Fibroblast of skin of abdomen (primary cell): Measurements from ENCODE around the gene PPIL4.

Source experiments
- DNase-seq: peaks from one replicate; pipeline ENCODE4 v3.0.0-alpha.2; 2013

The PPIL4 gene

GRCh38 chr6:149457316-149457884 lies 88.4 kb downstream of the PPIL4 start:
- DNase-seq = no peak

- DNase-seq = no peak
Observed at GRCh38 chr6:149456311-149457021, 89.4 kb downstream of the PPIL4 start.

DNA sequence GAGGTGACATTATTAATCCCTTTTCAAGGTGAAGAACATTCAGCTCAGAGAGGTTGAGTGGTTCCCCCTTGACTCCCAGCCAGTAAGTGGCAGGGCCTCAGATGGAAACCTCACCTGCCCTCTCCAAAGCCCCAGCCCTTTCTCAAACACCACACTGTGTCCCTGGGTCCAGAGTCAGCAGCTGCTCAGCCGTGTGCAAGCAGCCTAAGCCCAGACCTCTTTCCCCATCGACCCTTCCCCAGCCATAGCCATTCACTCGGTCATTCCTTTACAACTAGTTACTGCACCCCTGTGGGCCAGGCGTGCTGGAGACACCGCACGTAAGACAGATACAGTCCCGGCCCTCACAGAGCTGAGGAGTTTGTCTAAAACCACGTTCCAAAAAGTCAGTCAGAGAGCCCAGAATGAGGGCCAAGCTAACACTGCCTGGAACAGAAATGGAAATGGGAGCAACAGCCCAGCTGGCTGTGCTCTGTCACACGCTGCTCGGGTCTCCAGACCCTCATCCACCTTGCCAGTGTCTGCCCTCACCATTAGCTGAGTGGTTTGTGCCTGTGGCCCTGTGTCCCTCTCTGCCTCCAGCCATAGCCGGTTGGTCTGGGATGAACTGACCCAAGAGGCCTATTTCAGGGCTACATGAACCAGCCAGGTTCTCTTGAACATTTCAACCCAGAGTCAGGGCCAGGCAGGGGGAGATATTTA lies 90.7 kb downstream of the PPIL4 start:
- no peak for DNase-seq
